ENCODE data around the gene SYCP2L.

DNA sequence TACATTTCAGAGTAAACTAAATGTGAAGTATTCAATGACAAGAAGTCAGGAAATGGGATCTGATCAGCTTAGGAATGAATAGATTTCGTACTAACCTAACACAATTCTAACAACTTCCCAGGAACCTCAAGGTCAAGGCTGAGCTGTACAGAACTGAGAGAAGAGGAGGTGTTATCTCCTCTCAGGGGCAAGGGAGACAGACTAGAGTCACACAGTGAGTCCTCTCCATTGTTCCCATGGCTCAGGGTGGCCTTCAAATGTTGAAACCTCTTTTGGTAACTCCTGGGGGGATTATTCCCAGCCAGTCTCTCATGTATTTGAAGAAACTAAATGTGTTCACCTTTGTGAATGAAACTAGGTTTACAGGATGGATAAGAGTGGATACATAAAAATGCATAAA, 129.6 kb downstream of the SYCP2L start:
- TF ChIP-seq POLR2A (IDR thresholded peaks at IDR 0.05; ENCODE audit: low read depth, low read length) (no peak), FOS (IDR thresholded peaks at IDR 0.05; ENCODE audit: low read depth, low read length) (no peak), RAD21 (IDR thresholded peaks at IDR 0.05; ENCODE audit: low read length) (no peak), CEBPB (IDR thresholded peaks at IDR 0.05; ENCODE audit: low read depth, low read length) (no peak), NFE2L2 (IDR thresholded peaks at IDR 0.05; ENCODE audit: low read depth, low read length) (no peak), MXI1 (IDR thresholded peaks at IDR 0.05; ENCODE audit: borderline replicate concordance, low read depth, low read length) (no peak), CHD1 (IDR thresholded peaks at IDR 0.05; ENCODE audit: low read depth, low read length) (no peak), BHLHE40 (IDR thresholded peaks at IDR 0.05; ENCODE audit: low read depth, low read length) (no peak), SMC3 (IDR thresholded peaks at IDR 0.05; ENCODE audit: low read depth, low read length) (no peak)
- TF ChIP-seq, protein P1, sequence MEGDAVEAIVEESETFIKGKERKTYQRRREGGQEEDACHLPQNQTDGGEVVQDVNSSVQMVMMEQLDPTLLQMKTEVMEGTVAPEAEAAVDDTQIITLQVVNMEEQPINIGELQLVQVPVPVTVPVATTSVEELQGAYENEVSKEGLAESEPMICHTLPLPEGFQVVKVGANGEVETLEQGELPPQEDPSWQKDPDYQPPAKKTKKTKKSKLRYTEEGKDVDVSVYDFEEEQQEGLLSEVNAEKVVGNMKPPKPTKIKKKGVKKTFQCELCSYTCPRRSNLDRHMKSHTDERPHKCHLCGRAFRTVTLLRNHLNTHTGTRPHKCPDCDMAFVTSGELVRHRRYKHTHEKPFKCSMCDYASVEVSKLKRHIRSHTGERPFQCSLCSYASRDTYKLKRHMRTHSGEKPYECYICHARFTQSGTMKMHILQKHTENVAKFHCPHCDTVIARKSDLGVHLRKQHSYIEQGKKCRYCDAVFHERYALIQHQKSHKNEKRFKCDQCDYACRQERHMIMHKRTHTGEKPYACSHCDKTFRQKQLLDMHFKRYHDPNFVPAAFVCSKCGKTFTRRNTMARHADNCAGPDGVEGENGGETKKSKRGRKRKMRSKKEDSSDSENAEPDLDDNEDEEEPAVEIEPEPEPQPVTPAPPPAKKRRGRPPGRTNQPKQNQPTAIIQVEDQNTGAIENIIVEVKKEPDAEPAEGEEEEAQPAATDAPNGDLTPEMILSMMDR (conservative IDR thresholded peaks at IDR 0.05; ENCODE audit: low read depth, low read length), result no peak
- TF ChIP-seq, protein P2, sequence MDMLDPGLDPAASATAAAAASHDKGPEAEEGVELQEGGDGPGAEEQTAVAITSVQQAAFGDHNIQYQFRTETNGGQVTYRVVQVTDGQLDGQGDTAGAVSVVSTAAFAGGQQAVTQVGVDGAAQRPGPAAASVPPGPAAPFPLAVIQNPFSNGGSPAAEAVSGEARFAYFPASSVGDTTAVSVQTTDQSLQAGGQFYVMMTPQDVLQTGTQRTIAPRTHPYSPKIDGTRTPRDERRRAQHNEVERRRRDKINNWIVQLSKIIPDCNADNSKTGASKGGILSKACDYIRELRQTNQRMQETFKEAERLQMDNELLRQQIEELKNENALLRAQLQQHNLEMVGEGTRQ (IDR thresholded peaks at IDR 0.05; ENCODE audit: low read depth, low read length), result no peak

All from IMR-90 (cell line).